Smooth muscle cell (in vitro differentiated cells): ENCODE results near the gene BTBD19. TPM values are rescaled to one million over a fixed set of nuclear protein-coding genes. Genes with fewer than 3 reads are reported as not detected.
"Not testable (repeated sequence)": the region's sequence is repeated elsewhere in the genome, so short reads cannot be mapped to it uniquely, and the experiment has no call there.

ENCODE experiments used
- DNase-seq: peaks from one replicate; lab custom pipeline; 2025; ENCODE audit not compliant: unreplicated experiment; lab: John Stamatoyannopoulos, UW
- H2AFZ ChIP-seq: fragments of 200-600 bp; sonication (generic); 2 replicates; pipeline ENCODE4 v1.6.0; 2016; ENCODE audit warnings: antibody characterized with exemption, low read depth, mild to moderate bottlenecking
- H3F3A ChIP-seq: fragments of 200-600 bp; sonication (generic); 2 replicates; pipeline ENCODE4 v1.6.0; 2017; ENCODE audit warnings: antibody characterized with exemption, low read depth
- H3K27ac ChIP-seq: fragments of 200-600 bp; sonication (generic); 2 replicates; pipeline ENCODE4 v1.5.1; 2016; ENCODE audit warnings: low read depth, mild to moderate bottlenecking
- H3K27me3 ChIP-seq: fragments of 200-600 bp; sonication (generic); 2 replicates; pipeline ENCODE4 v1.6.1; 2016; ENCODE audit warnings: low read depth, mild to moderate bottlenecking
- H3K36me3 ChIP-seq: fragments of 200-600 bp; sonication (generic); 2 replicates; pipeline ENCODE4 v1.5.1; 2016; ENCODE audit warnings: low read depth
- H3K4me1 ChIP-seq: fragments of 200-600 bp; sonication (generic); 2 replicates; pipeline ENCODE4 v1.5.1; 2016; ENCODE audit warnings: low read depth
- H3K4me2 ChIP-seq: fragments of 200-600 bp; sonication (generic); 2 replicates; pipeline ENCODE4 v1.6.0; 2016; ENCODE audit warnings: mild to moderate bottlenecking
- H3K4me3 ChIP-seq: fragments of 200-600 bp; sonication (generic); 2 replicates; pipeline ENCODE4 v1.5.1; 2016; ENCODE audit warnings: mild to moderate bottlenecking
- H3K79me2 ChIP-seq: fragments of 200-600 bp; sonication (generic); 2 replicates; pipeline ENCODE4 v1.6.0; 2016; ENCODE audit warnings: low read depth, mild to moderate bottlenecking
- H3K9ac ChIP-seq: fragments of 200-600 bp; sonication (generic); 2 replicates; pipeline ENCODE4 v1.6.0; 2016; ENCODE audit warnings: low read depth
- H3K9me3 ChIP-seq: fragments of 200-600 bp; sonication (generic); replicated peaks from 2 replicates; pipeline ENCODE4 v1.5.1; 2016; ENCODE audit warnings: low read depth
- H4K20me1 ChIP-seq: fragments of 200-600 bp; sonication (generic); 2 replicates; pipeline ENCODE4 v1.6.0; 2016; ENCODE audit warnings: low read depth
- CTCF ChIP-seq: fragments of 200-600 bp; sonication (generic); IDR thresholded peaks from 2 replicates; pipeline ENCODE4 v1.5.1; 2017; ENCODE audit warnings: borderline replicate concordance, mild to moderate bottlenecking, antibody characterized with exemption; ENCODE audit not compliant: insufficient read depth, poor library complexity, severe bottlenecking
- WGBS: methylation state at CpG from one replicate; pipeline ENCODE4 v1.1.7; 2016; ENCODE audit warnings: low lambda C conversion rate; 5-methylcytosine and 5-hydroxymethylcytosine counted together
- polyA plus RNA-seq: library from polyadenylated mRNA; unstranded; fragments of >200 nt; fragmentation: Nextera tagmentation; extraction: Ambion mirVana; gene quantifications from 2 replicates; pipeline ENCODE4 v1.2.1, GENCODE V29; 2016
- total RNA-seq: library from RNA; depleted of rRNA; stranded (reverse); fragments of >200 nt; gene quantifications from 2 replicates; pipeline ENCODE4 v1.2.3, GENCODE V29; 2014

The BTBD19 gene
- total and polyA plus RNA-seq, 2 experiments from 2014 or later = 11.0 to 11.9 TPM

GRCh38 chr1:44811234-44811633 is 2.9 kb downstream of the BTBD19 start:
- no peak for DNase-seq
- H4K20me1 ChIP-seq = peaks cover 18% of the 10 kb centered on the region
- no peak overlapping the region for H2AFZ ChIP-seq
- H3K36me3 ChIP-seq = no peaks in the 10 kb centered on the region
- peaks cover 21% of the 10 kb centered on the region for H3K79me2 ChIP-seq
- peak overlapping the region; percentile 100 for H3K27ac ChIP-seq
- peaks cover 40% of the 10 kb centered on the region for H3F3A ChIP-seq
- no peak overlapping the region for H3K4me3 ChIP-seq
- no peaks in the 10 kb centered on the region for H3K27me3 ChIP-seq
- H3K4me2 ChIP-seq = peak overlapping the region; percentile 91
- no peak for TF ChIP-seq CTCF
- peak overlapping the region; percentile 67 for H3K9ac ChIP-seq
- no peaks in the 10 kb centered on the region for H3K9me3 ChIP-seq
- WGBS = 56% methylated on average over 8 of the region's 8 CpGs
- H3K4me1 ChIP-seq = peaks cover 48% of the 10 kb centered on the region

GRCh38 chr1:44812822-44813543 is 4.7 kb downstream of the BTBD19 start:
- Histone ChIP-seq H3K9me3 (no peaks in the 10 kb centered on the region), H2AFZ (no peak overlapping the region), H3F3A (peaks cover 41% of the 10 kb centered on the region), H3K36me3 (no peaks in the 10 kb centered on the region), H3K4me1 (peaks cover 38% of the 10 kb centered on the region), H3K79me2 (peaks cover 21% of the 10 kb centered on the region), H3K4me2 (peak overlapping the region; percentile 40), H3K9ac (no peak overlapping the region), H4K20me1 (peaks cover 18% of the 10 kb centered on the region), H3K27me3 (no peaks in the 10 kb centered on the region), H3K27ac (peak overlapping the region; percentile 22), H3K4me3 (no peak overlapping the region)
- WGBS = 58% methylated on average over 47 of the region's 48 CpGs
- TF ChIP-seq CTCF = no peak
- DNase-seq = no peak

GRCh38 chr1:44815926-44816325 is 7.6 kb downstream of the BTBD19 start:
- Histone ChIP-seq H3K4me1 (peaks cover 24% of the 10 kb centered on the region), H3F3A (peaks cover 19% of the 10 kb centered on the region), H4K20me1 (peaks cover 18% of the 10 kb centered on the region), H3K27ac (peak overlapping the region; percentile 22)
- 96% methylated on average over 9 of the region's 9 CpGs for WGBS
- H3K9ac ChIP-seq, DNase-seq, H2AFZ ChIP-seq, H3K4me2 ChIP-seq, H3K4me3 ChIP-seq, H3K9me3 ChIP-seq, H3K79me2 ChIP-seq, H3K27me3 ChIP-seq, H3K36me3 ChIP-seq: not testable (repeated sequence)

GRCh38 chr1:44817307-44817706 is 9.0 kb downstream of the BTBD19 start:
- no peaks in the 10 kb centered on the region for H3K27me3 ChIP-seq
- H3K79me2 ChIP-seq = peaks cover 2% of the 10 kb centered on the region
- no peak overlapping the region for H3K4me3 ChIP-seq
- no peak overlapping the region for H3K4me2 ChIP-seq
- no peak overlapping the region for H2AFZ ChIP-seq
- 93% methylated on average over 2 of the region's 2 CpGs for WGBS
- H3K27ac ChIP-seq = peak overlapping the region; percentile 71
- peaks cover 12% of the 10 kb centered on the region for H4K20me1 ChIP-seq
- H3F3A ChIP-seq = peaks cover 19% of the 10 kb centered on the region
- DNase-seq = no peak
- H3K4me1 ChIP-seq = peaks cover 15% of the 10 kb centered on the region
- no peak overlapping the region for H3K9ac ChIP-seq
- no peak for TF ChIP-seq CTCF
- H3K36me3 ChIP-seq = no peaks in the 10 kb centered on the region
- no peaks in the 10 kb centered on the region for H3K9me3 ChIP-seq
